Hindlimb muscle (tissue), 1 donor: ENCODE data around the gene OPCML. TPM values are rescaled to one million over a fixed set of nuclear protein-coding genes. Genes with fewer than 3 reads are reported as not detected.

Experiments used
- DNase-seq: peaks from one replicate; pipeline ENCODE4 v3.0.0-alpha.2; 2013
- polyA plus RNA-seq: library from polyadenylated mRNA; unstranded; fragments of 120-200 nt; gene quantifications from one replicate; pipeline ENCODE4 v1.2.1, GENCODE V29; 2013; ENCODE audit not compliant: insufficient read length

The OPCML gene
- polyA plus RNA-seq, 1 donor: 1.1 TPM

DNA sequence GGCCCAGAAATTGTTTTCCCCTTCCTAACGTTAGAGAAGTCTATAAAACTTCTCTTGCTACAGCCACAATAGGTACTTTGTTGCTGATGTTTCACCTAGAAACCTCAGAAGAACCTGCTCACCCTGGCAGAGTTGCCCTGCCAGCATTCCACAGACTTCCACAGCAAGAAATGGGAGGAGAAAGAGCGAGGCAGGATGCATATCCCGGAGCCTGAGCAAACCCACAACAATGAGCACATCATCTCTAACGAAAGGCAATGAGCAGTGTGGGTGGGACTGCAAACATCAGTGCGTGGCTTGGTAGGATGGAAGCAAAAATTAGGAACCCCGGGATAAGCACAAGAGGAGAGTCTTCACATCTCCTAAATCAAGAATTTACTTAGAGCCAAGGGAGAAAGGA, 892.3 kb downstream of the OPCML start:
- no peak for DNase-seq

DNA sequence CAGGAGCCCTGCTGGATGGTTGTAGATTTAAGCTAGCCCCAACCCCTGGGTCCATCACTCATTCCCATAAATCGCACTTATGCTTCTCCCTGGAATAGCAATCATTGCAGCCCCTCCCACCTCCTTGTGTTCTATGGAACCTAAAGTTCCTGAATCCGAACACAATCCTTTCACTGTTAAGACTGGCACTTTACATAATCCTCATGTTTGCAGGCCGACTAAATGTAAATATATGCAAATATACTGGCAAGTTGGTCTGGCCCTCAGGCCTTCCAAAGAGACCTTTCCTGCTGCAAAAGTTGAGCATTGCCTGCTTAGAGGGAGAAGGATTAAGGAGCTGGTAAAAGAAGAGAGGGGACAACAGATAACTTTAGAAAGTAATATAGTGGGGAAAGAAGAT, 892.9 kb downstream of the OPCML start:
- DNase-seq: no peak

DNA sequence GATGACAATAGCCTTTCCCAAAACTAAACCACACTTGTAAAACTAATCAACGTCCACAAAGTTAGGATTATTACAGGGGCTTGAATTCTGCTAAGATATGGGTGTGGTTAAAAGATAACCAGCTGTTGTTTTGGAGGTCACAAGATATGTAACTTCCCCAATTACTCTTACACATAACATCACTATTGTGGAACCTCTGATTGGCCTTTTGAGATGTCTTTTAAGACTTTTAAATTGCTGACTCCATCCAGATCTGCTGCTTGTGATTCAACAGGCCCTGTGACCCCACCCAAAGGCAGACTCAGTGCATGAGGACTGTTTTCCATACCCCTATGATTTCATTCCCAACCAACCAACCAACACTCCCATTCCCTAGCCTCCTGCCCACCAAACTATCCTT, 893.9 kb downstream of the OPCML start:
- no peak for DNase-seq

DNA sequence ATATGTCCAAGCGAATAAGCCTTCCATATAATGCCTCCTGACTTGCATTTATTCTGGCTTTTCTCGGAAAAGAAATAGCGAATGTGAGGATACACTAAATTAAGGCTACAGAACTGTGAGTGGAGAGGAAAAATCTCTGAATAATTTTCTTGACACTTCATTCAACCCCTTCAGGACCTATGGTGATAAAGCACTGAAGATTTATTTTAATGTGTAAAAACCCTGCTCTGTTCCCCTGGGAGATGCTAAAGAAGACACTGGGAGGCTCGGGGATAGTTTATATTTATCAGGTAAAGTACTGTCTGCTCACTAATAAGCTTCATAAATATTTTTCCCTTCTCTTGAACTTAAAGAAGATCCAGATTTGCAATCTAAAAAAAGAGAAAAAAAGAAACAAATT, 895.8 kb downstream of the OPCML start:
- no peak for DNase-seq

DNA sequence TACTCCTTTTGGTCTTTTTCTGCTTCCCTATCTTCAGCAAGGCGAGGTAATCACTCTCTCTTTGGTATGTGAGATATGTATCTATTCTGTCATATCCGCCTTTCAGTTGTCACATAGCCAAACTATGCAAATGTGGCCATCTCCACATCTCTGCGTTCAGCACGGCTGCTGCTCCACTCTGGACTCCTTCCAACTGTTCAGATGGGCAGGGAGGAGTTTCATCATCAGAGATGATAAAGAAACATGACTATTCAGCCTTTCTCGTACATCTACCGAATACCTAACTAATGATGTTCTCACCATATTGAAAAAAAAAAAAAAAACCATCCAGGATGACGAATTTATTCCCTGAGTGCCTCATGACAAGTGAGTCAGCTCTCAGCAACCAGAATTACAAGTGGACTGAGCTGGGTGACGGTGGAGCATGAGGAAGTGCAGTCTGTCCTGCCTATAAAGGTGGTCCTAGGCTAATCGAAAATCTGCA, 899.6 kb downstream of the OPCML start:
- DNase-seq: peak; percentile 2

DNA sequence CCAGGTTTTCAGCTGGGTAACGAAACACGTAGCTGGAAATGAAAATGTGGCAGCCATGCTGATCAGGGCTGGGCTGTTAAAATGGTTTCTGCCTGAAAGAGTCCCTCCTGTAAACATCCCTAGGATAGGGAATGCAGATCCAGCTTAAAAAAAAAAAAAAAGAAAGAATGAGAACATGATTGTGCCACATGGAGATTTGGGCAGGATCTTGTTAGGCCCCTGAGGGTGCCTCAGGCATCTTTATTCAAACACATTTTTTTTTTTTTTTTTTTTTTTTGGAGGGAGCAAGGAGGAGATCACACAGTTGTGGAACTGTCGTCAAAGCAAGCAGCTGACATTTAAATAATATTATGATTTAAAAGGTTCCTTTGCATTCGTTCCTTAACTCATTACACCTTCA, 900.3 kb downstream of the OPCML start:
- DNase-seq: no peak

DNA sequence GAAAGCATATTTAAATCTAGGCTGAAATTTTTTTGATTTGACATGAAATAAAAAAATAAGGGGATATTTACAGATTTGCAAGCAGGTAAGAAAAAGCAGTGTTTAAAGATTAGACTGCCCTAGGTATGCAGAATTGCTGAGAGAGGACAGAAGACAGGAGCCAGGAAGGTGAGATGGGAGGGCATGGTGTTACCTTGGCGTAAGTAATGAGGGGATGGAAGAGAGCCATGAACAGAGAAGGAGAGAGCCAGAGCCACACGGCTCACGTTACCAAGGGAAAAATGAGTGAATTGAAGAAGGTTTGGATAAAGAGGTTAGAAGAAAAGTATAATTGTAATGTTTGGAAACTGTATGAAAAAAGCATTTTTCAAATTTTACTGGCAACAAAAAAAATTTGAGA, 904.3 kb downstream of the OPCML start:
- no peak for DNase-seq

DNA sequence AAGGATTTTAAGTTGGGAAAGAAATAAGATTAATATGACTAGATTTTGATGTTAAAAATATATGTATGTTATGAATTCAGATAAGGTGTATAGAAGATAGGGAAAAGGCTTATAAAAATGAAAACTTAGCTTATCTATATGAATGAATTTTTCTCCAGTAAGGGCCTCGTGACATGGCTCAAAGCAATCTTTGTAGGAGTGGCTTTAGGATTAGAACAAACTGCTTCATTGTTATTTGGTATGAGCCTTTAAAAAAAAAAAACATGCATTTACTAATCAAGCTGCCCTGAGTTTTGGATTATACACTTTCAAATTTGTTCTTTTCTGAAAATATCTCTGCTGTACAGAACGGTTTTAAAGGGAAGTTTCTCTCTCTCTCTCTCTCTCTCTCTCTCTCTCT, 905.9 kb downstream of the OPCML start:
- no peak for DNase-seq

DNA sequence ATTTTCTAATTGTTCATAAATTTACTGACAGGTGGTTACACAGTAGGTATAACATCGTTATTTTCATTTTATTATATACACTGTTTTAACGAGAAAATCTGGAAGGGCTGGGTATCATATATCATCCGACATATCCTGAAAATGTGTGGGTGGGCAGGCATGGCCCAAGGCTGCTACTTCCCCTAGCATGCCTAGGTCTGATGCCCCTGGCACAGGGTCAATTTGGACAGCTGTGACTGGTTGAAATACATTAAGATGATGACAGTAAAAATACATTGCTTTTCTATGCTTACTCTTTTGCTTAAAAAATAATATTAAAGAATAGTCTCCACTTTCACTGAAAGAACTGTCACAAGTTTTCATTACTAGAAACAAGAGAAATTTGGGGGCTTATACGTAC, 908.8 kb downstream of the OPCML start:
- no peak for DNase-seq

DNA sequence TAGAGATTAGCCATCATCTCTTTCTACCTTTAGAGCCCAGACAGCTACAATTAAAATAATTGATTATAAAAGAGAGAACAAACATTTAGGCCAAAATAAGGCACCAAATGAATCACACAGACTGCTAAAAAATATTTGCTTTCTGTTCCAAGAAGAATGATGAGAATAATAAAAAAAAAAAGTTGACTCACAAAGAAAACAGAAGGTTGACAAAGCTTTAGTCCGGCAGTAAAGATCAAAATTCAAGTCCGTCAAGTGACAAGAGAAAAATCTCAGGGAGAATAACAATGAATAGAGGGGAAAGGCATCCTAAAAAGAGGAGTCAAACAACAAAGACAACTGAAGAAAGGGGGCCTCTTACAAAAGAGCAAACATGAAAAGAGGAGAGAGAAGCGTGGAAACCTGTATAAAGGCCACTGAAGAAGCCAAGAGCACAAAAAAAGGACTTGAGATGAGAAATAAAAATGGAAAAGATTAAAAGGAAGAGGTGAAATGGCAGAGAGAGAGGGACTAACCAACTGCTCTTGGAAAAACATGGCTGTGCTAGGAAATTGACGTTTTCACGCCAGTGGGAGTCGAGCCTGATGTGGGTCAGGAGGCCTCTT, 910.2 kb downstream of the OPCML start:
- DNase-seq: no peak

DNA sequence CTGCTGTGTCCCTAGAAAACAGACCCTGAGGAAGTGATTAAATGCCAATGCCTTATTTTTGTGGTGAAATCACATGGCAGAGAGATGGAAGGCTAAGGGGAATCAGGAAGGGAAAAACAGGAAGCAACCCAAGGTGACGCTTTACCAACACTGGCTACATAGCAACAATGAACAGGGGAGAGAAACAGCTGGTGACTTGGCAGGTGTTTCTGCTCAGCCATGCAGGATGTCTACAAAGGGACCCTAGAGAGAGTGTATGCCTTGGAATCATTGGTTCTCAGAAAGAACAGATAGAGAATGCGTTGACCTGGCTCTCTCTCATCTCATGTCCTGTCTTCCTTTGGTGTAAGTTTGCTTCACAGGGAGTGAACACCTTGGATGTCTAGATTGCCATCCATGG, 911.9 kb downstream of the OPCML start:
- no peak for DNase-seq

DNA sequence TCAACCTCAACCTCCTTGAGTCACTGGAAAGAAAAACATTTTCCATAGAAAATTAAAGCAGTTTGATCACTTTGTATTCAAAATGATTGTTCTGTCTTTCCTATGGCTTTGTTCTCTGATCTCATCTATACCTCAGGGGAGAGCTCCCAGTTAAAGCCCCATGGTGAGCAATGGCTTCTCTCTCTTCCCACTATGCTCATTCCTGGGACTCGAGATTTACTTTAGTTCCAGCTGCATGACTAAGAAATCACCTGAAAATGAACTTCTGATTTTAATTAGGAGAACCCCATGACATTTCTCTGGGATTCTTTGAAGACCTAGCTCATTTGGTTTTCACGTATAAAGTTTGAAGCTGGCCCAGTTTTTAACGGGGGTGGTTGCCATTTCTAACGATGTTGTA, 921.5 kb downstream of the OPCML start:
- no peak for DNase-seq

DNA sequence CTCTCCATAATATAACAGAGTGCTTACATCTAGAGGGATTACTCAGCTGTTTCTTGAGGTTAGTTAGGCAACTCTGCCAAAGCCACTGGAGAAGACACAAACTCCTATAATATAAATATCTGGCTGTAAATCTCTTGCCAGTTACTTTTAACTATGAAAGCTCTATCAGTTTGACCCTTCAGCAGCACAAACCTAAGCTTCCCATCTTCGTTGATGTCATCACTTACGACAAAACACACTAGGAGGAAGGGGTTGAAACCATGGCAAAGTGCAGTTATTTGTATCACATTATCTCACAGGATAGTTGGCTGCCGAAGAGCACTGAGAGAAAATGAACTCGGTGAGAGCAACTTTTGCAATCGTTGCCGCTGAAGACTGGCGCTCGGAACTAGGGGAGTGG, 922.1 kb downstream of the OPCML start:
- DNase-seq: no peak

DNA sequence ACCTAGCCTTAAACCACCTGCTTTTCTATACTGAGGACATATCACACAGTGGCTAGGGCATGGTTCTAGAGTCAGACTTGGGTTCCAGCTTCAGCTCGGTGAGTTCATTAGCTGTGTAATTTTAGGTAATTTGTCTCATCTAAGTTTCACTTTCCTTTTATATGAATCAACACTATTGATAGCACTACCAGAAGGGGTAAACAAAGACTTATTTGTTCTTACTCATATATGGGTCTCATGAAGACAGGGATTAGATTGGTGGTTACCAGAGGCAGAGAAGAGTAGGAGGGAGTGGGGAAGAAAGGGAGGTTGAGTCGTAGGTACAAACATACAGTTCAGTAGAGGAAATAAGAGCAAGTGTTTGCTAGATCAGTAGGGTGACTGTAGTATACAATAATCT, 924.7 kb downstream of the OPCML start:
- DNase-seq: no peak

DNA sequence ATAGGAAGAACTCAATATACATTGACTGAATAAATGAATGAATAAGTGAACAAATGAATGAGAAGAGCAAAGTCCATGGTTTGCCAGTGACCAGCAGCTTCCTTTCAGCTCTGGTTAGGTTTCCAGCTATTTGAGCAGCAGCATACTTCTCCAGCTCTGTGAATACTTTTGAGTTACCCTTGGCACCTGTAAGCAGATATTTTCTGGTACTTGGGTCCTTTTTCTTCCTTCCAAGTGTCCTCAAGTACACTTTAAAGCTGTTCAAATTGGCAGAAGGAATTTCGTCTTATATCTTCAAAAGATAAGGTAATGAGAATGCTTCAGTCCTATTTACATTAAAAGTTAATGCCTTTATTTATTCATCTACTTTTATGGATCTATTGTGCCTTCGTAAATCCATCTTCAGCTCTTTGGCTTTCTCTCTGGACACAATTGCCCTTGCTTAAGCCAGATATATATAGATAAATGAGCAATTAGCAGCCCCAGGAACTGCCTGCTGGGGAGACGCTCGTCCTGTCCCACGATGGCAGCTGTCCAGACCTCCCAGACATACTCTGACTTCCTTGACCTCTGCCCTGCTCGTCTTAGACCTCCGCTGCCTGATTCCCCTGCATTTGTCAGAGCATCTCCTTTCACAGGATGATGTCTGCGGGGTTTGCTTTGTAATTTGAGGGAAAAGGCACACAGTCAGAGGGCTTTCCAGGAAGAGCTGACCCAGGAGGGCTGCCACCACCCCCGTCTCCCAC, 926.3 kb downstream of the OPCML start:
- DNase-seq: no peak

DNA sequence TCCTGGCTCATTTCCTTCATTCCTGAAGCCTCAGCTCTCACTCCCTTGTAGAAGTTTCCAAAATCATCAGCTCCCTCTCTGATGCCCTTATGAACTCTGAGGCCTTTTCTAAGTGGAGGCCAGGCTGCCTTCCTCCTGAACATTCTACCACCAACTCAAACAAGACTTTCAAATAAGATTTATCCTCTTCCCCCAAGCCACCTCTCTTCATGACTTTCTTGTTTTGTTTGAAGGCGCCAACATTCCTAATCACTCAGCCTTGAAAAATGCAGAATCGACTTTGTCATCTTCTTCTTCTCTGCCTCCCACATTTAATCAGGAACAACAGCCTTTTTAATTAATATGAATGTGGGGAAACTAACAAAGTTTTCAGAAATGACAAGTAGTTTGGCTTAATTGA, 927.9 kb downstream of the OPCML start:
- no peak for DNase-seq

DNA sequence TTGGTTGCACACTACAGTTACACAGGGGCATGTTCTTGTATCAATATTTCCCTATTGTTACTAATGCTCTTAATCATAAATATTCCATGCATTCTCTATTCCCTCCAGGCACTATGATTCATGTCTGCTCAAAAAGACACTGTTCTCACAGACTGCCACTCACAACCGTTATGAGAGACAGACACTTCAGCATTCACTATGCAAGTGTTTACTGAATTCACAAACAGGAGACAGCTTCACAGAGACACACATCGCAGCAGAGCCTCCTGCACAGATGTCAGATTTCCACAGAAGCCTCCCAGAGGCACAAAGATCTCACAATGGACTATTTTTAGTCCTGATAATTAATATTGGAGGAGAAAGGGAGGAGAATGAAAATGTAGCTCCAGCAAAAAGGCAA, 930.4 kb downstream of the OPCML start:
- DNase-seq: no peak

DNA sequence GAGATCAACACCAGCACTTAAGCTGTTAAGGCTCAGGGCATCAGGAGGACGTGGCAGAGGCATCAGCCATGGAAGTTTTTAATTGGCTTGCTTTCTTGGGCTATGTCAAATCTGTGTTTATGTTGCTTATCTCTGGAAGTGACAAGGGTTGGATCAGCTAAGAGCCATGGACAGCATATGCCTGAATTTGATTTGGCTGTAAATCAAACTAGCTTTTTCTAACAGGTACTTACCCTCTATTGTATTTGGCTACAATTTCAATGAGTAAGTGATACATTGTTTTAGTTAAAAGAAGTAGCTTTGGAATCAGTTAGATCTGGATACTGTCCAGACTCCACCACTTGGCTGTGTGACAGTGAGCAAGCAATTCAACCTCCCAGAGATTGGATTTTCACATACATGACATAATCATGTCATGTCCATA, 936.6 kb downstream of the OPCML start:
- DNase-seq: no peak

DNA sequence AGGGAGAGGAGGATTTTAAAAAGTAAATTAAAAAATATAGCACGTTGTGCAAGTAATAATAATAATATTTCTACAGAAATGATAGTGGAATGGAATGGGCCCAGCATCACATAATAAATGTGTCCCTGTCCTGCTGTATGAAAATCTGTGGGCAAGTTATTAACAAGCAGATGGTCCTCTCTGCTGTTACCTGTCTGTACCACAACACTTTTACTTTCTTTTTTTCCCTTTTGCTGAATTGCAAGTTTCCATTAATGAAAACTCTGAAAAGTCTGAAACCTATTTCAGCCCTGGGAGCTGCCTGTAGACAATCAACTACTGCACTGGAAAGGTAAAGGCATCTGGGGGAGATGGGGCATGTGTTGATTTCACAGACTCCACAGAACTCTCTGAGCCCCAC, 937.1 kb downstream of the OPCML start:
- DNase-seq: no peak

DNA sequence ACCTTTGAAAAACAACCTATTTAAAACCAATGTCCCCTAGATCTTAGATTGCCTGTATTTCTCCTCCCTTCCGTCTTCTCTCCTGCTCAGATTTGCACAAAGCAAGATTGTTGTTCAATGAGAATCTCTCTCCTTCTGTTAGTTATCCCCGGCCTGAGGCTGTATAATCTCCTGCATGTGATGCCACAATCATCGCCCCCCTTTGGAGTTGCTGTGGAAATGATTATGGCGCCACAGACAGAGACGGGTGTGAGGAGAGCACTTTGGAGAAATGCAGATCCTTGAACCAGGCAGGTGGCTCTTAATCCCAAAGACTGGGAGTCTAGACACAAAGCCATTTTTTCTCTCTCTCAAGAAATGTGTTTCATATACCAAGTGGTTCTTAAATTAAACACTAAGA, 941.3 kb downstream of the OPCML start:
- DNase-seq: no peak

DNA sequence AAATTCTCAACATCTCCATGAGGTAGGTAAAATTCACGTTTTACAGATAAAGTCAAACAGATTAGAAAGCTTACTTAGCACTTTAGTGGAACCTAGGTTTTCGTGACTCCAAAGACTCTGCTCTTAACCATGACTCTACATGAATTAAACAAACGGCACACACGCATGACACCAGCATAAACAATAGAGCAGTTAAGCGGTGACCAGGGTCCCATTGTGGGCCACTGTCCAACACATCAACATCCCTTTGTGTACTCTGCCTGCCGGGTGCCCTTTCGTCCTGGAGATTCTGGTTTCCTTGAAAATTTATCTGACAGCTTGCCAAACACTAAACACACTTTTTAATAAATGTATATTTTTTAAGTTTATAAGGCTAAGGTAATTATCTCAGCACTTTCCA, 941.7 kb downstream of the OPCML start:
- no peak for DNase-seq

DNA sequence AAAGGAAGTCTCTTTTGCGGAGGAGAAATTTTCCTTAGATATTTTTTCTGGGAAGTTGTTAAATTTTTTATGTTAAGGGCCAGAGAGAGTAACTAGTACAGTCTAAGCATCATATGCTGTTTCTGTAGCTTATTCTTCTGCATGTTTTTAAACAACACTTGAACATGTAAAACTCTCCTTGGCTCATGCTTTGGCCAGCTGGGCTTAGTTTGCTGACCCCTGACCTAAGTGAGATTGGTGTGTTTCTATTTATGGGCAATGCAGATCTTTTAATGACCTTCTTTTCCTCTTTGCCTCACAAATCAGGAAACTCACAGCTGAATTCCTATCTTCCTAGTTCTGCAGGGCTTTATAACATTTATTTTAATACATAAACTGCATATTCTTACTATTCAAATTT, 942.5 kb downstream of the OPCML start:
- DNase-seq: no peak

DNA sequence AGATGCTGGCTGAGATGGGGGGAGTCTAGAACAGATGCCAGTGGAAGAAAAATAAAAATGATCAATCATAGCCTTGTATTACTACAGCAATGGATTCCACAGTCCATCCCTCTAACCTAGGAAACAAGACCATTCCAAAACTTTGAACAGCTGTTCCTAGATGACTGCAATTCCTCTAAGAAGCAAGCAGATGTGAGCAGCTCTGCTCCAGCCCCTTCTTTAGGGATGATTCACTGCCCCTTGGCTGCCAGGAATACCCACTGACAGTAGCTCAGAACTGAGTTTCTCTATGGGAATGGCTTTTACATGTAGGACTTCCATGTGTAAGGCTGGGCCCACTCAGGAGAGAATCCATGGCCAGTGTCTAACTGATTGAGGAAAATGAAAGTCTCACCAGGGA, 943.9 kb downstream of the OPCML start:
- no peak for DNase-seq

DNA sequence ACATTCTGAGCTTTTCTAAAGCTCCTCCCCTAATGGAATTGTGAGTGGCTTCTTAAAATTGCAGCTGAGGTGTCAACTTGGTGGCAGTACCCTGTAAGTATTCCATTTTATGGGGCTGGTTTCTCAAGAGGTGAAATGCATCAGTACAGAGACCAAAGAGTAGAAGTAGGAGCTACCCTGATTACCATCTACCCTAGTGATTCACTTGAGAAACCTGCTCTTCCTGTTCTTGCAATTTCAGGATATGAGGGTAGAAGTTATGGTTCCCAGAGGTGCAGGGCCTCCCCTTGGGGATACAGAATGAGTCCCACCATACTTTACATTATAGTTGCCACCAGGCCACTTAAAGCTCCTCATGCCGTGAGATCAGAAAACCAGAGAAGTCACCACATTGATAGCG, 944.6 kb downstream of the OPCML start:
- no peak for DNase-seq

DNA sequence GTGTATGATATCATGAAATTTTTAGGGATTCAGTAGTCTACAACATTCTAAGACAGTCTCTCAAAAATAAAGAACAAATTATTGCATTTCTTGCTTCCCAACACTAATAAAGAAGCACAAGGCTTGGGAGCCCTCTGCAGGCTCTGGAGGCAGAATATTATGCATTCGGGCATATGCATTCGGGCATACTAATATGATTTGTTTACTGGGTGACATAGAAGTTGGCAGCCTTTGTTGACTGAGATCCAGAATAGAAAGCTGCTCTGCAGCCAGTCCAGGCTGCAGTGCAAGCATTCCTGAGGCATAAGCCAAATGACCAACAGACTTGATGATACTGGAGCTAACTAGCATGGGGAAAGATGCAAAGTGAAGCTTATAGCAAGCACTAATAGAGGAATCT, 945.5 kb downstream of the OPCML start:
- DNase-seq: peak; percentile 43
